Right lobe of liver (tissue), 6 donors: ENCODE data around the gene RASL10A. TPM values are rescaled to one million over a fixed set of nuclear protein-coding genes. Genes with fewer than 3 reads are reported as not detected.

ENCODE experiments used
- ATAC-seq, 4 donors: fragments of 200-7000 bp; cut with Tn5 transposase; one replicate each; pipeline ENCODE4 v1.9.1; 2020; ENCODE audit warnings: mild to moderate bottlenecking in 4 of 4, moderate library complexity in 4 of 4
- DNase-seq, 3 donors: peaks; one replicate each; pipeline ENCODE4 v3.0.0-alpha.2; 2020
- H3K27ac ChIP-seq, 3 donors: fragments of 200-600 bp; one replicate each; pipeline ENCODE4 v1.8.0; 2022
- H3K27me3 ChIP-seq, 2 donors: fragments of 200-600 bp; one replicate each; pipeline ENCODE4 v1.8.0; 2022
- H3K36me3 ChIP-seq, 4 donors: fragments of 200-600 bp; sonication (generic) in 1 of 4; one replicate each; pipeline versions ENCODE4 v1.5.1 to v1.8.0; 2017 to 2022; ENCODE audit warnings: control low read depth in 1 of 4
- H3K4me1 ChIP-seq, 4 donors: fragments of 200-600 bp; sonication (generic) in 1 of 4; one replicate each; pipeline versions ENCODE4 v1.5.1 to v1.8.0; 2017 to 2022; ENCODE audit warnings: control low read depth in 1 of 4
- H3K4me3 ChIP-seq, 3 donors: fragments of 200-600 bp; one replicate each; pipeline ENCODE4 v1.8.0; 2022
- H3K9me3 ChIP-seq, 4 donors: fragments of 200-600 bp; sonication (generic) in 1 of 4; one replicate each; pipeline versions ENCODE4 v1.5.1 to v1.8.0; 2017 to 2022; ENCODE audit warnings: control low read depth in 1 of 4
- POLR2A ChIP-seq: fragments of 450-650 bp; IDR thresholded peaks from one replicate; pipeline ENCODE4 v1.6.1; 2017; ENCODE audit warnings: antibody characterized with exemption, mild to moderate bottlenecking
- WGBS: methylation state at CpG from one replicate; pipeline ENCODE4 v1.1.6; 2018; ENCODE audit warnings: low coverage, low lambda C conversion rate; ENCODE audit not compliant: insufficient coverage; ENCODE audit errors: missing lambda C conversion rate; 5-methylcytosine and 5-hydroxymethylcytosine counted together
- intact Hi-C, 2 donors: fragments of 100-400 bp; cut with DNase I; formaldehyde crosslinking; loops; one replicate each; pipeline versions ENCODE4 v1.11.2 to v1.14.1; 2022
- total RNA-seq, 6 experiments: library from RNA; depleted of rRNA in 2 of 6; stranded (reverse); fragments of >200 nt in 2 of 6; fragmentation: NEBNext Ultra II Directional in 3 of 6; extraction: Animal tissue kit (Norgen Biotek cat#: 25700) in 3 of 6; gene quantifications; one replicate each; pipeline versions ENCODE4 v1.1.0 to v1.2.4, GENCODE V29; 2016 to 2023
- TF ChIP-seq, protein P1 (sequence below), 4 donors: fragments of 200-600 bp in 3 of 4; fragments of 450-650 bp in 1 of 4; IDR thresholded peaks; one replicate each; pipeline versions ENCODE4 v1.5.1 to v1.8.0; 2016 to 2022; ENCODE audit warnings: antibody characterized with exemption in 4 of 4, mild to moderate bottlenecking in 2 of 4
- donor health status: DM: no; HTN: yes; CAD: no.
- donor health status: DM: no; HTN: no; CAD: no.
- donor health status: DM: no; HTN: no; CAD: no.
- donor health status: DM: no; HTN: yes; CAD: no.
- donor health status: DM: no; HTN: yes; CAD: no.

Gene RASL10A
- total RNA-seq, 6 experiments from 2014 or later = 0.32 to 1.2 (median 0.87) TPM

DNA sequence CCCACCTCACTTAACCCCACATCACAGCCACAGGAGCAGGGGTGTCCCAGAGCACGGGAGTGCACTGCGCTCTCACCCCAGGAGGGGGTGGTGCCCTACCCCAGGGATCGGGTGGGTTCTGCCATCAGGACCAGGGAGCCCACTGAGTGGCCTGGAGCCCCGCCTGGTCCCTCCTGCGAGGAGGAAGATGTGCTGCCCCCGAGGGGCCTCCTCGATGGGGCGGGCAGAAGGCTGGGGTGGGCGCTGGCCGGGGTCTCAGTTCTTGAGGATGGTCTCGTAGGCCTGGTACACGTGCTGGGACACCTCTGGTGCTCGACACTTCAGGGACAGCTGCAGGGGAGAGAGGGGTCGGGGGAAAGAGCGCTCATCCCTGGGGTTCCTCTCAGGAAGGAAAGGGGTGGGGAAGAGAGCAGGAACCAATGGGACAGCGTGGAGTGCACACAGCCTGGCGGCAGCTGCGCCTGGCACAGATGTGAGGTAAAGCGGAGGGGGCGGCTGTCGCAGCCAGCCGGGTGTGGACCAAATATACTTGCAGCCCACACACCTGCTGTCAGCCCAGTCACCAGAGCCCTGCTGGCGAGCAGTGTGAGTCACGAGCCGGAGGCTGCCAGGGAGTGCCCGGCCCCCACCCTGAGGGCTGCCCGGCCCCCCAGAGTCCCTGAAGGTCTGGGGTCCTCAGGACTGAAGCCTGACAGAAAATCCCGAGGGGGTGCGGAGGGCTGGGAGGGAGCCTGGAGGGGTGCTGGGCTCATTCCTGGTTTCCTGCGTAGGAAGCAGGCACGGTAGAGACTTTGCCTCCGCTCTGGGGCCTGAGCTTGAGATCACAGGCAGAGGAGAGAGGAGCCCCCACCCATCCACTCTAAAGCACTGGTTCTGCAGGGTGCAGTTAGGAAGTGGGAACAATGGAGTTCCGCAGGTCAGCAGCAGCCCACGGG lies 13.3 kb upstream of the RASL10A start:
- H3K27ac ChIP-seq = no peak overlapping the region
- no peaks in the 10 kb centered on the region for H3K4me1 ChIP-seq
- no peaks in the 10 kb centered on the region for H3K9me3 ChIP-seq
- no peak for DNase-seq
- no peaks in the 10 kb centered on the region for H3K27me3 ChIP-seq
- TF ChIP-seq, protein P1, sequence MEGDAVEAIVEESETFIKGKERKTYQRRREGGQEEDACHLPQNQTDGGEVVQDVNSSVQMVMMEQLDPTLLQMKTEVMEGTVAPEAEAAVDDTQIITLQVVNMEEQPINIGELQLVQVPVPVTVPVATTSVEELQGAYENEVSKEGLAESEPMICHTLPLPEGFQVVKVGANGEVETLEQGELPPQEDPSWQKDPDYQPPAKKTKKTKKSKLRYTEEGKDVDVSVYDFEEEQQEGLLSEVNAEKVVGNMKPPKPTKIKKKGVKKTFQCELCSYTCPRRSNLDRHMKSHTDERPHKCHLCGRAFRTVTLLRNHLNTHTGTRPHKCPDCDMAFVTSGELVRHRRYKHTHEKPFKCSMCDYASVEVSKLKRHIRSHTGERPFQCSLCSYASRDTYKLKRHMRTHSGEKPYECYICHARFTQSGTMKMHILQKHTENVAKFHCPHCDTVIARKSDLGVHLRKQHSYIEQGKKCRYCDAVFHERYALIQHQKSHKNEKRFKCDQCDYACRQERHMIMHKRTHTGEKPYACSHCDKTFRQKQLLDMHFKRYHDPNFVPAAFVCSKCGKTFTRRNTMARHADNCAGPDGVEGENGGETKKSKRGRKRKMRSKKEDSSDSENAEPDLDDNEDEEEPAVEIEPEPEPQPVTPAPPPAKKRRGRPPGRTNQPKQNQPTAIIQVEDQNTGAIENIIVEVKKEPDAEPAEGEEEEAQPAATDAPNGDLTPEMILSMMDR (IDR thresholded peaks at IDR 0.05) = no peak
- TF ChIP-seq POLR2A = no peak
- intact Hi-C loops = no loop called here
- H3K4me3 ChIP-seq = no peak overlapping the region
- no peak for ATAC-seq
- peaks cover 0 to 54% (median 8%) of the 10 kb centered on the region in 4 donors for H3K36me3 ChIP-seq
- 92% methylated on average over 7 of the region's 34 CpGs for WGBS

GRCh38 chr22:29328055-29328454 lies 12.6 kb upstream of the RASL10A start:
- Histone ChIP-seq H3K27me3 (no peaks in the 10 kb centered on the region), H3K4me3 (no peak overlapping the region), H3K9me3 (no peaks in the 10 kb centered on the region), H3K36me3 (peaks cover 0 to 47% (median 8%) of the 10 kb centered on the region in 4 donors), H3K27ac (no peak overlapping the region), H3K4me1 (no peaks in the 10 kb centered on the region)
- intact Hi-C loops = no loop called here
- TF ChIP-seq, protein P1 (IDR thresholded peaks at IDR 0.05) = no peak
- no peak for TF ChIP-seq POLR2A
- ATAC-seq (no peak), DNase-seq (no peak)
- 80% methylated on average over 1 of the region's 5 CpGs for WGBS

- peak in 2 of 4 donors; percentile 7 to 13 for ATAC-seq
- TF ChIP-seq POLR2A = no peak
- TF ChIP-seq, protein P1 (IDR thresholded peaks at IDR 0.05) = no peak
Observed at GRCh38 chr22:29327089-29327764, 11.7 kb upstream of the RASL10A start.

DNA sequence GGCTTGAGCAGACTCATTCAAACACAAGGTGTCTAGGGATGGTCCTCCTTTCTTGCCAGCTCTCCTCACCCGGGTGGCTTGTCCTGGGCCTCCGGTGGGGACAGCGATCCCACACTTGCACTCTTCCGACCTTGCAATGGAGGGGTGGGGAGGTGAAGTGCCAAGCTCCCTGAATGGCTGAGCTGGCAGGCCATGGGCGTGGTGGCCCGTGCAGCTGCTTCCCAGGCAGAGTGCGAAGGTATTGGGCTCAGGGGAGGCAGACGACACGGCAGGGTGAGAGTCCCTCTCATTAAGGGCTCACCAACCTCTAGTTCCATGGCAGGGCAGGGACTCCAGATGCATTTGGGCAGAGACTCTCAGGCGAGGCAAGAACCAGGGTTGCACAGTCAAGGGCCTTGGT lies 11.0 kb upstream of the RASL10A start:
- H3K36me3 ChIP-seq = peaks cover 0 to 46% (median 8%) of the 10 kb centered on the region in 4 donors
- H3K4me1 ChIP-seq = no peaks in the 10 kb centered on the region
- ATAC-seq (no peak), DNase-seq (no peak)
- no peaks in the 10 kb centered on the region for H3K9me3 ChIP-seq
- no peak for TF ChIP-seq POLR2A
- TF ChIP-seq, protein P1 (IDR thresholded peaks at IDR 0.05) = no peak
- H3K27ac ChIP-seq = no peak overlapping the region
- H3K27me3 ChIP-seq = no peaks in the 10 kb centered on the region
- no peak overlapping the region for H3K4me3 ChIP-seq
- intact Hi-C loops = no loop called here
- WGBS = 100% methylated on average over 1 of the region's 10 CpGs

More at GRCh38 chr22:29327089-29327764, 11.7 kb upstream of the RASL10A start:
- H3K9me3 ChIP-seq = no peaks in the 10 kb centered on the region
- H3K27ac ChIP-seq = no peak overlapping the region
- H3K27me3 ChIP-seq = no peaks in the 10 kb centered on the region
- no peak overlapping the region for H3K4me3 ChIP-seq
- intact Hi-C loops = no loop called here
- WGBS = 96% methylated on average over 3 of the region's 15 CpGs
- peaks cover 0 to 47% (median 8%) of the 10 kb centered on the region in 4 donors for H3K36me3 ChIP-seq
- no peaks in the 10 kb centered on the region for H3K4me1 ChIP-seq
- DNase-seq = no peak
